Caco-2 (cell line): ENCODE results near the gene SETD6. TPM values are rescaled to one million over a fixed set of nuclear protein-coding genes. Genes with fewer than 3 reads are reported as not detected.
A peak's percentile ranks its signal among the peaks of the same experiment; 100 is the strongest.

Source experiments
- BruUV-seq: library from RNA; stranded (reverse); fragments of 400-500 nt; replicated peaks from 2 replicates; lab custom pipeline; 2021; lab: Mats Ljungman, UMichigan
- CTCF ChIA-PET: fragments of 300-600 bp; sonication (Branson Sonifier 250); formaldehyde crosslinking; loops from one replicate; lab custom pipeline; 2022; ENCODE audit warnings: antibody characterized with exemption; lab: Charles Lee
- POLR2A ChIA-PET: fragments of 300-600 bp; sonication (Branson Sonifier 250); formaldehyde crosslinking; loops from one replicate; lab custom pipeline; 2022; ENCODE audit warnings: antibody characterized with exemption; lab: Charles Lee
- DNase-seq, 2 experiments: peaks; one replicate each; pipeline versions ENCODE4 v3.0.0 to v3.0.0-alpha.2; 2020 to 2022
- H3K27me3 ChIP-seq: replicated peaks from 2 replicates; pipeline ENCODE4 v1.6.0; 2011; ENCODE audit warnings: low read length; ENCODE audit not compliant: control insufficient read depth, insufficient read depth
- H3K36me3 ChIP-seq: 2 replicates; pipeline ENCODE4 v1.5.1; 2011; ENCODE audit warnings: low read length; ENCODE audit not compliant: control insufficient read depth, insufficient read depth
- H3K4me1 ChIP-seq: fragments of 250-450 bp; sonication (Bioruptor Pico); 2 replicates; pipeline ENCODE4 v1.5.1; 2020; ENCODE audit warnings: mild to moderate bottlenecking
- H3K4me3 ChIP-seq: 2 replicates; pipeline ENCODE4 v1.5.1; 2011; ENCODE audit warnings: low read depth, mild to moderate bottlenecking, control low read depth, low read length
- H3K9me3 ChIP-seq: fragments of 250-450 bp; sonication (Bioruptor Pico); 2 replicates; pipeline ENCODE4 v1.5.1; 2020; ENCODE audit warnings: mild to moderate bottlenecking, moderate library complexity
- H3K27ac Mint-ChIP-seq: one replicate; pipeline ENCODE4 v1.8.0; 2022; ENCODE audit warnings: mixed read lengths; ENCODE audit not compliant: unreplicated experiment
- H3K27me3 Mint-ChIP-seq: one replicate; pipeline ENCODE4 v1.8.0; 2022; ENCODE audit warnings: mixed read lengths; ENCODE audit not compliant: insufficient read depth, unreplicated experiment
- H3K36me3 Mint-ChIP-seq: one replicate; pipeline ENCODE4 v1.8.0; 2022; ENCODE audit warnings: mild to moderate bottlenecking, mixed read lengths; ENCODE audit not compliant: insufficient read depth, unreplicated experiment
- H3K4me1 Mint-ChIP-seq: one replicate; pipeline ENCODE4 v1.8.0; 2022; ENCODE audit warnings: low read depth, mixed read lengths; ENCODE audit not compliant: unreplicated experiment
- H3K4me3 Mint-ChIP-seq: one replicate; pipeline ENCODE4 v1.8.0; 2022; ENCODE audit warnings: mild to moderate bottlenecking, moderate library complexity, mixed read lengths; ENCODE audit not compliant: unreplicated experiment
- H3K9me3 Mint-ChIP-seq: one replicate; pipeline ENCODE4 v1.8.0; 2022; ENCODE audit warnings: mixed read lengths; ENCODE audit not compliant: unreplicated experiment
- CTCF ChIP-seq, 2 experiments: fragments of 200-600 bp in 1 of 2; IDR thresholded peaks; 1 replicate in 1 of 2; 2 replicates in 1 of 2; pipeline versions ENCODE4 v1.5.1 to v1.8.0; 2011 to 2022; ENCODE audit warnings: antibody characterized with exemption in 1 of 2, control low read depth in 1 of 2, inconsistent platforms in 1 of 2, low read depth in 1 of 2, low read length in 1 of 2, mild to moderate bottlenecking in 1 of 2, moderate library complexity in 1 of 2; ENCODE audit not compliant: insufficient read depth in 1 of 2, severe bottlenecking in 1 of 2, unreplicated experiment in 1 of 2
- intact Hi-C: fragments of 100-400 bp; cut with micrococcal nuclease; formaldehyde crosslinking; loops from one replicate; pipeline ENCODE4 v1.10.0; 2022; ENCODE audit not compliant: unreplicated experiment
- total RNA-seq: library from RNA; stranded (reverse); gene quantifications from 2 replicates; pipeline ENCODE4 v1.2.3, GENCODE V29; 2022

The SETD6 gene
- total RNA-seq, 1 experiment from 2014 or later, result 41.7 TPM

GRCh38 chr16:58536278-58536677, 21.0 kb downstream of the SETD6 start:
- Mint-ChIP-seq H3K36me3 (peaks cover 100% of the 10 kb centered on the region), H3K9me3 (no peaks in the 10 kb centered on the region), H3K4me3 (no peak overlapping the region), H3K27ac (no peak overlapping the region), H3K27me3 (no peaks in the 10 kb centered on the region), H3K4me1 (no peaks in the 10 kb centered on the region)
- no peak for TF ChIP-seq CTCF (IDR thresholded peaks at IDR 0.05; ENCODE audit: insufficient read depth in 1 of 2, low read depth in 1 of 2, low read length in 1 of 2, severe bottlenecking in 1 of 2, unreplicated experiment in 1 of 2)
- peaks cover 11% of the 10 kb centered on the region for H3K36me3 ChIP-seq
- intact Hi-C loops, result no loop called here
- no peaks in the 10 kb centered on the region for H3K9me3 ChIP-seq
- H3K27me3 ChIP-seq, result no peaks in the 10 kb centered on the region
- H3K4me3 ChIP-seq, result no peak overlapping the region
- BruUV-seq, result no TSS peak
- 0 out of 2 replicates have a peak, but pooled peaks cover 13% of the 10 kb centered on the region for H3K4me1 ChIP-seq
- peak in 1 of 2 experiments; percentile 23 for DNase-seq
- ChIA-PET CTCF (no interaction called here), POLR2A (no interaction called here)

GRCh38 chr16:58537124-58537906, 22.0 kb downstream of the SETD6 start:
- Mint-ChIP-seq H3K27me3 (no peaks in the 10 kb centered on the region), H3K4me1 (no peaks in the 10 kb centered on the region), H3K27ac (no peak overlapping the region), H3K4me3 (no peak overlapping the region), H3K9me3 (no peaks in the 10 kb centered on the region), H3K36me3 (peaks cover 100% of the 10 kb centered on the region)
- BruUV-seq, result no TSS peak
- H3K27me3 ChIP-seq, result no peaks in the 10 kb centered on the region
- peaks cover 11% of the 10 kb centered on the region for H3K36me3 ChIP-seq
- POLR2A ChIA-PET, result no interaction called here
- no peak overlapping the region for H3K4me3 ChIP-seq
- DNase-seq, result no peak
- no peak for TF ChIP-seq CTCF (IDR thresholded peaks at IDR 0.05; ENCODE audit: insufficient read depth in 1 of 2, low read depth in 1 of 2, low read length in 1 of 2, severe bottlenecking in 1 of 2, unreplicated experiment in 1 of 2)
- intact Hi-C loops, result no loop called here
- CTCF ChIA-PET, result no interaction called here
- 0 out of 2 replicates have a peak, but pooled peaks cover 13% of the 10 kb centered on the region for H3K4me1 ChIP-seq
- no peaks in the 10 kb centered on the region for H3K9me3 ChIP-seq

- intact Hi-C loops, result no loop called here
- BruUV-seq, result no TSS peak
- DNase-seq, result no peak
- H3K27me3 Mint-ChIP-seq, result no peaks in the 10 kb centered on the region
- Histone ChIP-seq H3K4me3 (no peak overlapping the region), H3K27me3 (no peaks in the 10 kb centered on the region), H3K36me3 (peaks cover 14% of the 10 kb centered on the region), H3K4me1 (0 out of 2 replicates have a peak, but pooled peaks cover 7% of the 10 kb centered on the region), H3K9me3 (no peaks in the 10 kb centered on the region)
- H3K9me3 Mint-ChIP-seq, result no peaks in the 10 kb centered on the region
- H3K36me3 Mint-ChIP-seq, result peaks cover 96% of the 10 kb centered on the region
- POLR2A ChIA-PET, result no interaction called here
- no peaks in the 10 kb centered on the region for H3K4me1 Mint-ChIP-seq
- no peak overlapping the region for H3K4me3 Mint-ChIP-seq
- CTCF ChIA-PET, result no interaction called here
- H3K27ac Mint-ChIP-seq, result no peak overlapping the region
- TF ChIP-seq CTCF (IDR thresholded peaks at IDR 0.05; ENCODE audit: insufficient read depth in 1 of 2, low read depth in 1 of 2, low read length in 1 of 2, severe bottlenecking in 1 of 2, unreplicated experiment in 1 of 2), result no peak
These were observed 26.4 kb downstream of the SETD6 start for GRCh38 chr16:58541711-58542110.
